CD4-positive, alpha-beta T cell treated with Interleukin-12 subunit alpha and Interleukin-12 subunit beta, for 1 hour (primary cell): ENCODE measurements around the gene CDY2B.
"Not testable (repeated sequence)": the region's sequence is repeated elsewhere in the genome, so short reads cannot be mapped to it uniquely, and the experiment has no call there.

Experiments used
- DNase-seq: peaks from one replicate; pipeline ENCODE4 v3.0.0-alpha.2; 2020

The CDY2B gene, protein sequence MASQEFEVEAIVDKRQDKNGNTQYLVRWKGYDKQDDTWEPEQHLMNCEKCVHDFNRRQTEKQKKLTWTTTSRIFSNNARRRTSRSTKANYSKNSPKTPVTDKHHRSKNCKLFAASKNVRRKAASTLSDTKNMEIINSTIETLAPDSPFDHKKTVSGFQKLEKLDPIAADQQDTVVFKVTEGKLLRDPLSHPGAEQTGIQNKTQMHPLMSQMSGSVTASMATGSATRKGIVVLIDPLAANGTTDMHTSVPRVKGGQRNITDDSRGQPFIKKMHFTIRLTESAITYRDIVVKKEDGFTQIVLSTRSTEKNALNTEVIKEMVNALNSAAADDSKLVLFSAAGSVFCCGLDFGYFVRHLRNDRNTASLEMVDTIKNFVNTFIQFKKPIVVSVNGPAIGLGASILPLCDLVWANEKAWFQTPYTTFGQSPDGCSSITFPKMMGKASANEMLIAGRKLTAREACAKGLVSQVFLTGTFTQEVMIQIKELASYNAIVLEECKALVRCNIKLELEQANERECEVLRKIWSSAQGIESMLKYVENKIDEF

DNA sequence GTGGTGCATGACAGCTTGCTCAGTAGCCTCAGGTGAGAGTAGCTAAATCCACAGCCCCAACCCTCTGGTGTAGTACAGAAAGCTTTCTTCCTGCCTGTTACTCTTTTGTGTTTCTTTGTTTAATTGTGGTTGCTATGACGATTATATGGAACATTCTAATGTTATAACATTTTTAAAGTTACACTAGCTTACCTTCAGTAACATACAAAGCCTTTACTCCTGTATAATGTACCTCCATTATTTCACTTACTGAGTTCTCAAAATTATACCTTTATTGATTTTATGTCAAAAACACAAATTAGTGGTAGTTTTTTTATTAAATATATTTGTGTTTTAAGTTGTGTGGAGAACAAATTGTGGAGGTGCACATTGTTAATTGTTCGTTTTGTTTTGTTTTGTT is at the start of gene CDY2B:
Gene CDY2B, minus strand, starts transcription at position 101 of the 400 bp plus-strand sequence. CDS start 328 bp downstream, outside the sequence.
- not testable (repeated sequence) for DNase-seq

DNA sequence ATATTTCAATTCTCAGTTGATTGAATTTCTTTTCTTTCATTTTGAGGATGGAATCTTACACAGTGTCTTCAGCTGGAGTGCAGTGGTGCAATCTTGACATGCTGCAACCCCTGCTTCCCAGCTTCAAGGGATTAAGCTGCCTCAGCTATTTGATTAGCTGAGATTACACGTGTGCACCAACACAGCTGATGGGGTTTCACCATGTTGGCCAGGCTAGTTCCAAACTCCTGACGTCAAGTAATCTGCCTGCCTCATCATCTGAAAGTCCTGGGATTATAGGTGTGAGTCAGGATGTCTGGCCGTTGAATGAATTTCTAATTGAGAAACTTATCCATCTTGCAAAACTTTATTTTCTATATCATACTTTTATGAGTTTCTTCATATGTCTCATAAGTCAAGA is 28.0 kb upstream of the CDY2B start:
- not testable (repeated sequence) for DNase-seq

DNA sequence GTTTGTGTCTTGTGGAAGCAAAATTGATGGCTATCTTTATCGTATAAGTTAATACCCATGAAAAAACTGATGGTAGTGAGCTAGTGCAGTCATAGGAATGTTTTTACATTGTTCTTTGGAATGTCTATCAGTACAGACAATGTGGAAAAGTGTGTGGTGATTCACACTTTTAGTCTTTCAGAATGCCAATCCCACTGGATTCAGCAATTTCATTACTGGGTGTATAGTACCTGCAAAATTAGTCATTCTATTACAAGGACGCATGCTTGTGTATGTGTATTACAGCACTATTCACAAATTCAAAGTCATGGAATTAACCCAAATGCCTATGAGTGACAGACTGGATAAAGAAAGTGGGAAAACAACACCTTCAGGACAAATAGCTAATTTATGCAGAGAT is 27.3 kb upstream of the CDY2B start:
- DNase-seq, result not testable (repeated sequence)

DNA sequence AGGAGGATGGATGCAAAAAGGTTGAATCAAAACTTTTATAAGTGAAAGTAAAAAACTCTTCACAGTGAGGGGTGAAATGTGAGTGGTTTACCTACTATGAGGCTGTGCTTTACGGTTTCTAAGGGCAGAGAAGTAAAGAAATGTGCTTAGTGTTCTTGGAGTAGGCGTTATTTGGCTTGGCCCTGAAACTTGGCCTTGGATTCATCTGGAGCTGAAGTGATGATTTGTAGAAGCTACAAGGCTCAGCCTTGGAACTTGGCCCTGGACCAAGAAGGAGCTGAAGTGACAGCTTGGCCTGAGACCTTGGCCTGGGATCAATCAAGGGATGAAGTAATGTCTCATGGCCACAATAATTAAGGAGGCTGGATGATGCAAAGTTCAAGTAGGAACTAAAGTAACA is 1.7 kb upstream of the CDY2B start:
- DNase-seq, result not testable (repeated sequence)

DNA sequence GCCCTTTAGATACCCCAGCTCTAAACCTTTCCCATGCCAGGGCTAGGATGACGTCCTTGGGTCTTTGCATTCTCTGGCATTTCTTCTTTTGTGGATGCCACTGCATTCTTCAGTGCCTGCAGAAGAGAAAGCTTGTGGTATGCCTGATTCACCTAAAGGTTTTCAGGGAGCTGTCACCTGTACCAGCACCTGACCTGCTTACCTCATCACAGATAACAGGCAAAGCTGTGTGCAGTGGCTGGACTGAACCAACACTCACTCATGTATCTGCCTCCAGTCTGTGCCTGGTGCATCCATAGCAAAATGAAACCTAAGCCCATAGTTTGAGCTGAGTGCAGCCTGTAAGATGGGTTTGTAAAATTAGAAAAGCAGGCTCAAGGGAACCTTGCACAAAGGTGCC is 3.3 kb downstream of the CDY2B start:
- not testable (repeated sequence) for DNase-seq

DNA sequence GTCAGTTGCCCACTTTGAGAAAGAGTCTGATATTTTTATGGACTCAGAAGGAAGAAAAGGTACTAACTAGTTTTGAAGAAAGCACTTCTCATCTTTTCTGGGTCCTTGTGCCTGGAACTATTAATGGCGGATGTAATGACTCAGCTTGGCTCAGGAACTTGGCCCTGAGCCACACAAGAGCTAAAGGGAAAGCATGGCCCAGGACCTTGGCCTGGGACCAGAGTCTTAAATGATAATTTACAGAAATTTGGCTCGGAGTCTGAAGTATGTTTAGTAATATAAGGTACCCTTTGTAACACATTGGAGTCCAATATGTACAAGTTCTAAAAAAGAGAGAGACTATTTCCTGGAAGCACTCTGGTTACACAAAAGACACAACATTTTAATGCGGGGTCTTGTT is 4.6 kb downstream of the CDY2B start:
- DNase-seq, result not testable (repeated sequence)

DNA sequence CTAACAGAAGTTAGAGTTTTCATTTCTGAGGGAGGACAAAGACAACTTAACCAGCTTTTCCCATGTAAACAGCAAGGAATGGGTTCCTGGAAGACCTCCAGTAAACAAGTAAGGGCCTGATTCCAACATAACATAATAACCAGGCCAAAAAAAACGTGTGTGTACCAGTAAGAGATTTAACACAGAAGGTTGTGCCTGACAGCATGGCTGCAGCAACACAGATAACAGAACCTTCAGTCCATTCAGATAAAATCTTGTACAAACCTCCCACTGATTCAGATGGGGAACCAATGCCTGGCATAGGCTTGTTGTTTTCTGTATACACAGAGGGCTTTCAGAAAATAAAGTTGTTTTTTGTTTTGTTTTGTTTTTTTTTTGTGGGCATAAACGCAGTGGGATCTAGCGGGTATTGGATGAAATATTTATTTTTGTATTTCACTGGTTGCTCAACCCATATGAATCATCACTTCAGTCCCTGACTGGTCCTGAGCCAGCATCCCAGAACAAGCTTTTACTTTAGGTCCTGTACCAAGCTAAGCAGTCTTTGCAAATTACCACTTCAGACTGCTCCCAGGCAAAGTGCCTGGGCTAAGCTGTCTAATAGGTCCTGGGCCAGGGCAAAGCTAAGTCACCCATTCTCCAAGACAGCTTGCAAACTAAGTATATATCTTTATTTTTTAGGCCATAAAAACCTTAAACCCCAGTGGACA is 8.7 kb downstream of the CDY2B start:
- DNase-seq, result not testable (repeated sequence)

DNA sequence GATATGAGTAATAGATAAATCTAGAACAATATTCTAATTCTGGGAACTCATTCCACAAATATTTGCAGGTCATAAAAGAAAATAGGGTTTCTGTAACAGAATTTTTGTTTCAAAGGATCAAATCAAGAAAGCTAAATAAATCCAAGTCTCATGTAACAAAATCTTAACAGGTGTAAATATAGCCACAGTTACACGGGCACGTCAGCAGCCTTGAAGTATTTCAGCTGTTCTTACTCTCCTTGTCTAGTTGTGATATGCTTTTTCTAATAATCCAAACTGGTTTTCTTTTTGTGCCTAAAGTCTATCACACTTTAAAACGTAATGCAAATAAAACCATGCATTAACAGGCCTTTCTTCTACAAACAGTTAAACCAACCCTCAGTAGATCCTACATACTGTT is 9.3 kb downstream of the CDY2B start:
- not testable (repeated sequence) for DNase-seq

DNA sequence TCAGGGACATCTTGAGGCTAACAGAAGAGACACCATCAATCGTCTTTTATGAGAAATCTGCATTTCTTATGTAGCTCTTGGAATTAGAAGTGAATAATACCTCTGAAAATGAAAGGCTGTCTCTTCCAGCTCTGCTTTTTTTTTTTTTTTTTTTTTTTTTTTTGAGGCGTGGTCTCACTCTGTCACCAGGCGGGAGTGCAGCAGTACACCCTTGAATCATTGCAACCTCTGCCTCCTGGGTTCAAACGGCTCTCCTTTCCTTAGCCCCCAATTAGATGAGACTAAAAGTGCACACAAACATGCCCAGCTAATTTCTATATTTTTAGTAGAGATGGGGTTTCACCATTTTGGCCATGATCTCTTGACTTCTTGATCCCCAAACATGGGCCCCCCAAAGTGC is 12.2 kb downstream of the CDY2B start:
- DNase-seq, result not testable (repeated sequence)

DNA sequence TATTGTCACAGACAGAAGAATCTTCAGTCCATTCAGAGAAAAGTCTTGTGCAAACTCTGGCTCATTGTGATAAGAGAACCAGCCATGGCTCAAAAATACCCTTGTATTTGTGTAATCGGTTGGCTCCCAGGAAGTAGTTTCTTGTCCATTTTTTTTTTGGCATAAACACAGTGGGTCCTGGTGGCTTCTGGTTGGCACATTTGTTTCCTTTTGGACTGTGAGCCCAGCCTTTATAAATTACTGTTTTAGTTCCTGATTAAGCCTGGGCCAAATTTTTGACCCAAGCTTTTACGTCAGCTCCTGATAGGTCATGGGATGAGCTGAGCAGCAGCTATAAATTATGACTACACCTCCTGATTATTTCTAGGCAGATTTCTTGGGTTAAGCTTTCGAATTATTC is 19.4 kb downstream of the CDY2B start:
- DNase-seq, result not testable (repeated sequence)

DNA sequence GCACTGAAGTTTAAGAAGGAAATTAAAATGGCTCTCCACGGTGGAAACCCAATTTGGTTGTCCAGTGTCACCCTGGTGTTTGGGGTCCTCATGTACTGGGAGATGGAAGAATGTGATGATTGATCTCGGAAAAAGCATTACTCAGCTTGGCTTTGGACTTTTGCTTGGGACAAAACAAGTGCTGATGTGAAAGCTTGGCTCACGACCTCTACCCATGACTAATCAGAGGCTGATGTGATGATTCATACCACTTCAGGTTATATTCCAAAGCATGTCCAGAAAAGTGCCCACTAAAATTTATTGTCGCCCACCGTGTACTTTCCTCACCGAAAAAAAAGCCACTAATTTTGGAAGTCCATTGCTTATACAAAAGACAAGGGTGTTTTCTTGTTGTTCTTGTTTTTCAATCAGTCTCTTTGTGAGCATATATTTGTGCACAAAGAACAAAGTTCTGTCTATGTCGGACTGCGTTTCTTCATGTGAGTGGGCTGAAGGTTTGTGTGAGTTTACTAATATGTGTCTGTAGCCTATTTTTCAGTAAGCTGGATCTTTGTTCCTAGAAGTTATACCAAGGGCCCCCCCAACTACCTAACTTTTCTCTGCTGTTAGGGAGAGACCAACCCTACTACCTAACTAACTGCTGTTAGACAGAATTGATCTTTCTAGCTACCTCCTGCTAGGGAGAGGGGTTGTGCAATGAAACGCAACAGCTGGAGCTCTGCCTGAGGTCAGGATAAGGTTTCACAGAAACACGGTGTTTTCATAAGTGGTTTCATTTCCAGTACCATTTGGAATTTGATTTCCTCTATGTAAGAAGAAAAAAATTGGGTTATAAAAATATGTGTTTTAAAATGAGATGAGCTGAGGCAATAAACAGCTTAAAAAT is 22.8 kb downstream of the CDY2B start:
- DNase-seq, result not testable (repeated sequence)

DNA sequence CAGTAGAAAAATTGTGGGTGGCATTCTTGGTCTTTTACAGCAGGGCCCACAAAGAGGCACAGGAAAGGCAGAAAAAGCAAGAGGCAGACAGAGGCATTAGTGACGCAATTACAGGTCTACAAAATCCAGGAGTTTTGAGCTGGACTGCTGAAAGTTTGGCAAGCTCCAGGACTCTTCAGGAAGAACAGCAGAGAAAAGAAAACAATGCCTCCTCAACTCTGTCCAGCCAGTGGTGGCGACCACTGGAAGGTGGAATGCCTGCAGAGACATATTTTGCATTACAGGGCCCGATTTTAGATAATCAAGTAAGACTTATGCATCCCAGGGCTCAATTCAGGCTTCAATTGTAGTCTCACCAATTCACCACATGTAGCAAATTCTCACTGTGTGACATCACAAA is 23.5 kb downstream of the CDY2B start:
- DNase-seq, result not testable (repeated sequence)

DNA sequence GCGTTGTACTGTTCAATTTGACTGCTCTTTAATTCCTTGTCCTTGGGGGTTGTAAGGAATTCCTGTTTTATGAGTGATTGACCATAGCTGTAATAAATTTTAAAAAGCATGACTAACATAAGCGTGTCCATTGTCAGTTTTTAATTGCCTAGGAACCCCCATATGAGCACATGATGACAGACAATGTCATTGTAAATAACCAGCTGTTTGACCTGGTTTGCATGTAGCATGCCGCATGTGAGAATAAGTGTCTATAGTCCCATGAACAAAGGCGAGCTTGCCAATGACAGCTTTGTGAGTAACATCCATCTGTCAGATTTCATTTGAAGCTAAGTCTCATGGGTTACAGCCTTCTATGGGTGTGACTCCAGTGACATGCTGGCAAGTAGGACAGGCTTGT is 30.9 kb downstream of the CDY2B start:
- DNase-seq, result not testable (repeated sequence)

DNA sequence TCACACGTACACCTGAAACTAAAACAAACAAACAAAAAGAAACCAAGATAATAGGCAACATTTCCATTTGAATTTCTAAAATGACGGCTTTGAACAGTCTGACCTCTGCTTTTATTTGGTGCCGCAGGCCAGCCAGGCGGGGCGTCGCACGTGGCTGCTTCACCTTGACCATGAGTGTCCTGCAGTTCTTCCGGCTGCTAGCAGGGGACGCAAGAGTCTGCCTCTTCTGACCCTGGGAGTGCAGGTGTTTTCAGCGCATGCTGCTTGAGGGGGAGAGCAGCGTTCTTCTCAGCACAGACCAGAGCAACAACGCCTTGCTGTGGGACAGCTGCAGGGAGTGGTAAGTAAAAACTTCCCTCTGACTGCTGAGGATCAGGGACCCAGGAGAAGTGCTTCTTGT is 47.9 kb downstream of the CDY2B start:
- not testable (repeated sequence) for DNase-seq
